Measurements from ENCODE around the gene LRP1-AS.

The LRP1-AS gene

GRCh38 chr12:57099047-57099714, 48.2 kb downstream of the LRP1-AS start:
- no peak for DNase-seq (ENCODE audit: low read depth in 2 of 2)

- DNase-seq (ENCODE audit: low read depth in 2 of 2) = no peak
Measured at GRCh38 chr12:57098546-57098945, 48.9 kb downstream of the LRP1-AS start.

DNA sequence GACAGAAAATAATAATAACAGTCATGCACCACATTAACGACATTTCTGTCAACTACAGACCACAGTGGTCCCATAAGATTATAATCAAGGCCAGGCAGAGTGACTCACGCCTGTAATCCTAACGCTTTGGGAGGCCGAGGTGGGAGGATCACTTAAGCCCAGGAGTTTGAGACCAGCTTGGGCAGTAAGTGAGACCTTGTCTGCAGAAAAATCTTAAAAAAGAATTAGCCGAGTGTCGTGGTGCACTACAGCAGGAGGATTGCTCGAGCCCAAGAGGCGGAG, 49.9 kb downstream of the LRP1-AS start:
- DNase-seq (ENCODE audit: low read depth in 2 of 2) = no peak

DNA sequence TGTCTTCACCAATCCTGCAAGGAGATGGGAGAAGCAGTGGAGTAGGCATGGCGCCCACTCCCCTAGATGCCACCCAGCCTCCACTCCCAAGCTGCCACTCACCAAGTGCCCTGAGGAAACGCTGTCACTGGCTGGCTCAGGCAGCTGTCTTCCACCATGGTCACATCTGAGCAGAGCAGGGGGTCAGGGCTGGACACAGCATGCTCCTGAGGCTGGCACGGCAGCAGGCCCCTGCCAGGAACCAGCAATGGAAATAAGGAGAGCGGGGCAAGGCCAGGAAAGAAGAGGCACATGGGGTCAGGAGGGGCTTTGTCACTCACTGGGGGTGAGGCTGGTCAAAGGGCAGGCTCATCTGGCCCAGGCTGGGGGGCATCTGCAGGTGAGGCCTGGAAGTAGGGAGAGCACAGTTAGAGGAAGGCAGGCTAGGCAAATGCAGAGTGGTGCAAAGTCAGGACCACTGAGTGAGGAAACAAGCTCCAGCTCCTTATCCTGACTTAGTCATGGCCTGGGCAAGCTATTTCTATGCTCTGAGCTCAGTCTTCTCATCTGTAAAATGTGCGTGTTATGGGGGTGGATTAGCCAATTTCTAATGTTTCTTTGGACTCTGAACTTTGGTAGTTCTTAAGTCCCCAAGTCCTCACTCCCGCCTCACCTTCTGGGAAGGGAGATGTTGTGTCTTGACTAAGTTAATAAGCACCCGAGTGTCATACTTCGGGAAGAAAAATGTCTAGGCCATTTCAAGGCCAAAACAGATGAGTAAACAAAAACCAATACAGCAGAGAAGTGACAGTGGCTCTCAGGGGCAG, 50.5 kb downstream of the LRP1-AS start:
- DNase-seq (ENCODE audit: low read depth in 2 of 2) = no peak

- DNase-seq (ENCODE audit: low read depth in 2 of 2) = no peak
Measured at GRCh38 chr12:57096099-57096572, 51.3 kb downstream of the LRP1-AS start.

DNA sequence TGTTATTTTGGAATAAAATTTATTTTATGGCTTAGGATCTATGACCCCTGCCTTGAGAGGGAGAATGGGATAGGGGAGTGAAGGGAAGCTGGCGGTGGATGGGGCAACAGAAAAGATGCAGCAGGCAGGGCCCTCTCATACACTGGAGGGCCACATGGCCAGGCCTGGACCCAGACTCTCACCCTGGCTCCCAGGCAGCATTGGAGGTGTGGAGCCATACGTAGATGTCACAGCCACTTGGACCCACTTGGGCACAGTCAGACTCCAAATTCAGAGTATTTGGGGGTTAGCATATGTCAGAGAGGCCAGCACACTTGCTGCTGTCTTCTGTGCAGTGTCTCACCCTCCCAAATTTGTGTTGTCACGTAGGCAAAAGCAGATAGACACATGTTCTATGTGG, 52.0 kb downstream of the LRP1-AS start:
- DNase-seq (ENCODE audit: low read depth in 2 of 2) = no peak

All from stimulated activated CD4-positive, alpha-beta T cell treated with anti-CD3 and anti-CD28 coated beads, Interleukin-1b, Interleukin-23, amount 100 ng/mL, for 1 hour (primary cell).